Measurements from ENCODE around the gene EID1.

Gene EID1

GRCh38 chr15:48914717-48915116 lies 36.8 kb downstream of the EID1 start:
- DNase-seq, result no peak

DNA sequence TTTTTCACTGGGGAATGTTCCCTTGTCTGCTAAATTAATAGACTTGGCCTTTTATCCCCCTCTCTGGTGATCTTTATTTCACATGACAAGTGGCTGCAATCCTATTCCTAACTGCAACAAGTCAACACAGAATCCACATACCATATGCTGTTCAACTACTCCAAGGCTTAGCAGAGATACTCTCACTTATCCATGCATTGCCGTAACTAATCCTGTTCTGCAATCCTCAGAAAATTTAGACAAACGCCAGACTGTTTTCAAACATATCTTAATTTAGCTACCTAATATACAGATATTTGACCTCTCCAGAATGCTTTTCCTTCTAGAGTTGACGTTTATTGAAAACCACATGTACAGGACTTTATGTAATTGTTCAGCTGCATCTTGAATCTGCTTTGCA lies 37.9 kb downstream of the EID1 start:
- no peak for DNase-seq

DNA sequence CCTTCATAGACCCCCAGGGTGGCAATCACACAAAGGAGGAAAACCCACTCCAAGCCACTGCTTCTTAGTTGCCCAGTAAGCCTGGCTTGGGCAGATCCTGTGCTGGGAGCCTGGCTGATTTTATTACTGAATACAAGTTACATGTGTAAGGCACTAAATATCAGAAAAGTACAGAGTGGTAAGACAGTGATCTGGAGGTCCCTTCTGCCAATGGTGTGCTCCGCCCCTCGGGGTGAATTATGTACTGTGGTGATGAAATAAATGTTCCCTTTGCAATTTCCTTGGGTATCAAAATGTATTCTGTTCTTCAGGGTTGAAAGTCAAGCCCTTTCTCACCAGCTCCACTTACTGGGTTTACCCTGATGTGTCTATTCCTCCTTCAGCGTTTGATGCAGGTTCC lies 38.8 kb downstream of the EID1 start:
- no peak for DNase-seq

GRCh38 chr15:48922046-48922445 lies 44.1 kb downstream of the EID1 start:
- DNase-seq, result no peak

- no peak for DNase-seq
Measured at GRCh38 chr15:48924528-48925393, 46.8 kb downstream of the EID1 start.

GRCh38 chr15:48925714-48926223 lies 47.8 kb downstream of the EID1 start:
- DNase-seq, result no peak

GRCh38 chr15:48928877-48929538 lies 51.1 kb downstream of the EID1 start:
- DNase-seq, result no peak

GRCh38 chr15:48929661-48930060 lies 51.7 kb downstream of the EID1 start:
- no peak for DNase-seq
